Activated CD4-positive, CD25-positive, alpha-beta regulatory T cell treated with anti-CD3 and anti-CD28 coated beads, Interleukin-2, amount 50 U/mL, for 16 hours (primary cell): ENCODE measurements around the gene RTP5.

Experiments
- DNase-seq: peaks from one replicate; pipeline ENCODE4 v3.0.0-alpha.2; 2020; ENCODE audit warnings: low read depth, low spot score

The RTP5 gene

DNA sequence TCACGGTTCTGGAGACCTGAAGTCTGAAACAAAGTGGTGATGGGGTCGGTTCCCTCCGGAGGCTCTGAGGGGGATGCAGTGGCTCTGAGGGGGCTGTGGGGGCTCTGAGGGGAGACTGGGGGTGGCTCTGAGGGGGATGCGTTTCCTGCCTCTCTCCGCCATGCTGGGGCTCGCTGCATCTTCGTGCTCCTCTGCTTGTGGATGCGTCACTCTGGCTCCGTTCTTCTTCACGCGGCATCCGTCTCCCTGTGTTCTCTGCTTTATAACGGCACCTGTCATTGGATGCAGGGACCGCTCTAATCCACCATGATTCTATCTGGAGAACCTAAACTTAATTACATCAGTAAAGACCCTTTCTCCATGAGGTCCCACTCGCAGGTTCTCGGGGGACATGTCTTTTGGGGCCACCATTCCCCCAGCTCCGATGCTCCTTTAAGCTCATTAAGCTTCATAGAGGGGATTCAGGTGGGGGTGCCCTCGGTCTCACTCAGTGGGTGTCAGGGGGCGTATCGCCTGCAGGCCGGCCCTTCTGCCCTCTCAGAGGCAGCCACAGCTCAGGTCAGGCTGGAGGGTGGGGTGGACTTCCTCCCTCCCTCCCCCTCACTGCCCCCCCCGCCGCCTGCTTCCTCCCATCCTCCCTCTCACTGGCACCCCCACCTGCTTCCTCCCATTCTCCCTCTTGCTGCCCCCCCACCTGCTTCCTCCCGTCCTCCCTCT is 18.4 kb downstream of the RTP5 start:
- no peak for DNase-seq

DNA sequence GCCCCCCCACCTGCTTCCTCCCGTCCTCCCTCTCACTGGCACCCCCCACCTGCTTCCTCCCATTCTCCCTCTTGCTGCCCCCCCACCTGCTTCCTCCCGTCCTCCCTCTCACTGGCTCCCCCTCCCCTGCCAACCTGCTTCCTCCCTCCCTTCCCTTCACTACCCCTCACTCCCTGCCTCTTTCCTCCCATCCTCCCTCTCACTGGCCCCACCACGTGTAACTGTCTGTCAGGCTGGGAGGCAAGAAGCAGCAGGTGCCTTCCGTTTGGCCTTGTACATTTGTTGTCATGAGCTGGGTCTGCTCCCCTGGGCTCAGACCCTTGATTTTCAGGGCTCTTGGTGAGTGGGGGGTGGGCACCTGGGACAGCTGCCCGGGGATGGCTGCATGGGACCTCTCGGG is 19.1 kb downstream of the RTP5 start:
- DNase-seq = no peak

DNA sequence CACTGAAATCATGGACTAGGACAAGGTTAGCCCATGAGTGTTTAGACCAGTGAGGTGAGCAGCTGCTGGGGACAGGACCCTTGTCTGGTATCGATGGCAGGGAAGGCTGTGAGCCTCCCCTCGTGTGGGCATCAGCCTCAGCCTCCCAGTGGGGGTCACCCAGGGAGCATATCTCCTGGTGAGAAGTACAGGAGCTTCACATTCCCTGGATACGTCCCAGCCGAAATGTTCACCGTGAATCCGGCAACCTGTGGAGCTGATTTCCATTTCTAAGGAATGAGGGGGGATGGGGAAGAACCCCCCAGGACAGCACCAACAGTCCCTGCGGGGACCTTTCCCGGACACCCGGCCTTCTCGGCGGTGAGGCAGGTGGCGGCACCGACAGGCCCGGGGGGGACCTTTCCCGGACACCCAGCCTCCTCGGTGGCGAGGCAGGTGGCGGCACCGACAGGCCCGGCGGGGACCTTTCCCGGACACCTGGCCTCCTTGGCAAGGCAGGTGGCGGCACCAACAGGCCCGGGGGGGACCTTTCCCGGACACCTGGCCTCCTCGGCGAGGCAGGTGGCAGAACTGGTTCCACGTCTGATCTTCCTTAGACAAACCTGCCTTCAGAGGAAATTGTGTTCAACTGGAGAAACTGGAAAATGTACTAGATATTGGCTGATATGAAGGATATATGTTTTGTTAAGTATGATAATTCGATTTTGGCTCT is 21.2 kb downstream of the RTP5 start:
- no peak for DNase-seq

DNA sequence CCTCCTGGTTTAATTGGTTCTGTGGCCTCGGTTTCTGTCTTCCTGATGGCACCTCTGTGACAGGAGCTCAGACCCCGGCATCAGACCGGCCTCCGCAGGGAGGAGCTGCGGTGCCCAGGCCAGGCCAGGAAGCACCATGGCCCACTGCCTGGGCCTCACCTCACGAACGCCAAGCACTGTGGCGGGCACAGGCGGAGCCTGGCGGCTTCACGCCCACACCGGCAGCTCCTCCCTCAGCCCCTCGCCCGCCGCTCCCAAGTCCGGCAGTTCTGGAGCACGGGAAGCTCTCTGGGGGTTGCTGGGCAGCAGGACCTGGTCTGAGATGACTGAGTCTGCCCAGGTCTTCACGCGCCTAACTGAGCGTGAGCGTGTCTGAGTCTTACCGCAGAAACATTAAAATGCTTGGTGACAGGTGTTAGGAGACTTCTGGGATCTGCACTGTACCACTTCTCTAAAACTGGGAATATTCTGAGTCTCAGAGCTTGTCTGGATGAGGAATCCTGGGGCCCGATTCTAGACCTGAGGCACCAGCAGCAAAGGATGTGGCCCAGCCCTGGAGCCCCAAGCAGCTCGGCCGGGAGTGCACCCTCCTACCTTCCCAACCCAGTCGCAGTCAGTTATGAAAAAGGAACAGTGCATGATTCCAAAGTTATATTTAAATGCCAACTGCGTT is 21.9 kb downstream of the RTP5 start:
- DNase-seq = no peak

DNA sequence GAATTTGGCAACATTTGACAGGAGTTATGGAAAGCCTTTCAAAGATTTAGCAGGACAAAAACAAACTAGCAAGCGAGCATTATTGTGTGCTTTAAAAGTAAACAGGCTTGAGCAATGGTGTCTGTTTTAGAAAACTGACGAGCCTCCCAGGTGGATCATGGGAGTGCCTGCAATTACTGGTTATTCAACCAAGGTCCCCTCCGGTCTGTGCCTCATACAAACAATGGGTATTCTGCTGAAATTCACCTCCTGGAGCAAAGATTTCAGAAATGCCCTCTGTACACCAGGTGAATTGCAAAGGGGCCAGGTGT is 22.4 kb downstream of the RTP5 start:
- DNase-seq = no peak

DNA sequence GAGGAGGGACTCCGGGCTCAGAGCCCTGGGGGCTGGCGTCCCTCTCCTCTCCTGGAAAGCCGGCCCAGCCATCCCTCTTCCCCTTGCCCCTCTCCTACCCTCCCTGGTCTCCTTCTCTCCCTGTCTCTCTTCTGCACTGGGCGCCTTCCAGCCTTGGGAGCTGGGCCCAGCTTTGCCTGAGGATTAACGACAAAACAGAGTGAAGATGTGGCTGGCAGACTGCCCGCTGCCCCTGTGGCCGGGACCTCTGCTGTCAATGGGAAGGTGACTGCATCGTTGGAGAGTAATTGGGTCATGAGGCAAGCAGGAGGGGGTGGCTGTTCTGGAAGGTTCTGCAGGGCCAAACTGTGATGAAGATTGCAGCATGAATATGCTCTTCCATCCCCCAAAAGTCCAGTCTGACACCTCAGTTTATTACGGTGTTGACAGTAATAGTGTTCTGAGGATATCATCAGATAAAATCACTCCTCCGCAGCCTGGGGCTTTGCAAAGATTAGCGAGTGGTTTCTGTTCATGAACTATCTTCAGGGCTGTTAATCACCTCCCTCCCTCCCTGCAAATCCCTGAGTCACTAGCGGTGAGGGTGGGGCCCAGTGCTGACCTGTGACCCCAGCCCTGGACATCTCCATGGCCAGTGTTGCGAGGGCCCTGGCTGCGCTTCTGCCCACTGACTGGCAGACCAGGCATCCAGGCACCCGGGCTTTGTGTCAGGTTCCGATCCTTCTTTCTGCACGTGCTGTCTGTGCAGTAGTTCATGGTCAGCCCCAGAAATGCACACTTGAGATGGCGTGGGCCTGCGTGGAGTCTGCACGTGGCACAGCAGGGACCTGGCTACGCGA is 23.0 kb downstream of the RTP5 start:
- no peak for DNase-seq

DNA sequence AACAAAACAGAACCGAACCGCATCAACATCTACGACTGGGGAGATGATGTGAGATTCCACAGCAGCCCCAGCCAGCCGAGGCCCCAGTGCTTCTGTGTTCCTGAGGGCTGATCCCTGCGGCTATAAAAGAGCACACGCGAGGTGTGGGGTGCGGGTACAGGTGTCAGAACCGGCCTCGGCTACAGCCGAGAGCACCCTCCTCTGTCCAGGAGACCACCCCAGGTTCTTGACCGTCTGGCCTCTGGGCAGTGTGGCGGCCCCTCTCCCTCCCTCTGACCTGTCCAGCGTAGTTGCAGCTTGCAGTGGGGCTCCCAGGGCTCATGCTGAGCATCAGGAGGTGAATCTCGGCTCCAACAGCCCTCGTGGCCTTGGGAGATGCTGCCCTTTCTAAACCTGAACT is 23.7 kb downstream of the RTP5 start:
- DNase-seq = no peak

DNA sequence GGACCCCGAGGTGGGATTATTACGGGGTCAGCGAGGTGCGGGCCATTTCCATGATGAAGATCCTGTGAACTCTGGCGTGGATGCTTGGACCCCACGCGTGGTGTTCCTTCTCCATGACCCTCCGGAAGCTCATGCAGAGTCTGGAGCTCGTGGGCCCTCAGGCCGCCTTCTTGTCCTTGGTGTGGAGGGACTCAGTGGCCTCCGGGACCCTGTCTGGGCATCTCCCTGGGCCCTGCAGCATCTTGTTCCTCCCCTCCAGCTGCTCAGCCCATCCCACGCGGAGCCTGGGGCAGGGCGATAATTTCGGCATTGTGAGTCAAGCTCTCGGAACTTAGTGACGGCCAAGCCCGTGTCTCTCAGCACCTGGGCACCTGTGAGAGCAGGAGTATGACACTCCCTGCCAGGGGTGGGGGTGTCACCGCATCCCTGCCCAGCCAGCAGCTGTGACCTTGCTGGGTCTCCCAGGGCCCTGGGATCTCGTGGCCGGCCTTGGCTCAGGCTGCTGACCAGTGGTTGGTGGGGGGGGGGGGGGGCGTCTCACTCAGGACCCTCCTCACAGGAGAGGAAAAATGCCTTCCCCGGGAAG is 24.6 kb downstream of the RTP5 start:
- no peak for DNase-seq

DNA sequence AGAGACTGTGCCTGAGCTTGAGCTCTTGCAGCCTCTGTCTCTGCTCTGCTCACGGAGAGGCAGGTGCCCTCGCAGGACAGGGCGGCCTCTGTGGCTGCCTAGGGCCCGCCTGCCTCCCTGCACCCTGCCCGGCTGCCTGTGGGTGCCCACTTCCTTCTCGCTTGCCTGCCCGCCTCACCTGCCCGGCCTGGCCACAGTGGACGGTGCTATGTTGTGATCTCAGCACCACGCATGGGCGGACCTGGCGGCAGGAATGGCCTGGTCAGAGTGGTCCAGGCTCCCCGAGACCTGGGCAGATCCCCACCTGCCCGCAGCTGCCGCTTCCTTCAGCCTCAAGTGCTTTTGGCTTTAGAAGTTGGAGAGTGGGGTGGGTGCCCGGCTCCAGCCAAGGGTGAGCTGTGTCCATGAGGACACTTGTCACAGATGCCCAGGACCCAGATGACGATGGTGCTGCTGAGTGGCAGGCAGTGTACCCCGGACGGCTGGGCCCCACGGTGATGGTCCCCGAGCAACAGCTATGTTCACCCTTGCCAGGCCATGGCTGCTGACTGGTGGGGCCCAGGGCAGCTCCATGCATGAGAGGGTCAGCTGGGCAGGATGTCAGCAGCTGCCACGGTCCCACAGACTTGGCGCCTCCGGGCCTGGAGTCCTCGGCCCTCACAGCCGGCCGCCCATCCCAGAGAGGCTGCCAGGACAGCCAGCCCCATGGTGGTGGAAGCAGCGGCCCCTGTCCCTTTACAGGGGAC is 25.3 kb downstream of the RTP5 start:
- no peak for DNase-seq

DNA sequence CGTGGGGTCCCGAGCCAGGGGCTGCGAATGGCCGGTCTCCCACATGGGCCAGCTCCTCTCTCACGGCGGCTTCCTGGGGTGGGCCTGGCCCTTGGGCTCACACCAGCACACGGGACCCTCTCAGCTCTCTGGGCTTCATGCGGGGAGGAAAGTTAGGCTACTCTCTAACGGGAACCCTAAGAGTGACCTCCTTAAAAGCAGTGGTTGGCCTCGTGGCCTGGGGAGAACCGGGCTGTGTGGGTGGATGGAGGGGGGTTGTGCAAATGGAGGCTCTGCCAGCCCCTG is 25.8 kb downstream of the RTP5 start:
- DNase-seq = no peak

DNA sequence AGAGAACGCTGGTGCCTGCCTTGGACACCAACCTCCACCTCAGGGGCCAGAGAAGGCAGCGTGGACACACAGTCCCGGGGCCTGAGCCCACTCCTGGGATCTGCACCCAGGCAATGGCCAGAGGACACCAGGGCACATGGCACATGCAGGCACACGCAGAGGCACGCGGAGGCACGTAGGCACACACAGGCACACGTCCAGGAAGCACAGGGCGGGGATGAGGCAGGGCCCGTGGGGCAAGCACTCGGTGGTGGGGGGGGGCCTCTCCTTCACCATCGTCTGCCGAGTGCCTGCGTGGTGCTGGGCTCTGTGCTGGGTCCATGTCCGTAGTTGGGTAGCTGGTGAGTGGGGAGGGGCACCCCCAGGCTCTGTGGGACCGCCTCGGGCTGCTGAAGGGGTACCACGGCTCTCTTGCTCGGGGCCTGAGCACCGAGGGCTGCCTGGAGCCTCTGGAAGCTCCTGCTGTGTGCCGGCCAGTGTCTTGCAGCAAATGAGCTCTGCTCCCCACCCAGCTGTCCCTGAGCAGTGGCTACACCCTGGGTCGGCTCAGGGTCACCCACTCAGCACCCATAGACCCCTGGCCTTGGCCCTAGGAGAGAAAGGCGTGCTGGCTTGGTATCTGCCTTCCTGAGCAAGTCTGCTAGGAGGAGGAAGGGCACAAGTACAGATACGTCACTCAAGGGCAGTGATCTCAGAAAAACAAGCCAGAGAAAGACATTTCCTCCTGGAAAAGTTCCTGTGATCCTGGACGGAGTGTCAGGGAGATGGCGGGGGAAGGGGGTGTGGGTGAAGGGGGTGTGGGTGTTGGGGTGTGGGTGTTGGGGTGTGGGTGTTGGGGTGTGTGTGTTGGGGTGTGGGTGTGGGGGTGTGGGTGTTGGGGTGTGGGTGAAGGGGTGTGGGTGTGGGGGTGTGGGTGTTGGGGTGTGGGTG is 26.4 kb downstream of the RTP5 start:
- no peak for DNase-seq

DNA sequence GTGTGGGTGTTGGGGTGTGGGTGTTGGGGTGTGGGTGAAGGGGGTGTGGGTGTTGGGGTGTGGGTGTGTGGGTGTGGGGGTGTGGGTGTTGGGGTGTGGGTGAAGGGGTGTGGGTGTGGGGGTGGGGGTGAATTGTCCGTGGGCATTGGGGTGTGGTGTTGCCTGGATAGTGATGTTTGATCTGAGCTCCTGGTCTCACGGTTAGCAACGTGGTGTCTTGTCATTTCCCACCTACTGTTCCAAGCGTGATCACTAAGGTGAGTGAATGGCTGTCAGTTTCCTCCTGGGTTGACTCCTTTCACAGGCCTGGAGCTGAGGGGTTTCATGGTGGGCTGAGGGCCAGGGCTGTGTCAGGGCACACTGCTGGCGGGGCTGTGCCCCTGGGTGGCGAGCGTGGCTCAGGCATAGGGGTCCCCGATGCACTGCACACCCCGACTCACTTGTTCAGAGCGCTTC is 27.2 kb downstream of the RTP5 start:
- no peak for DNase-seq

DNA sequence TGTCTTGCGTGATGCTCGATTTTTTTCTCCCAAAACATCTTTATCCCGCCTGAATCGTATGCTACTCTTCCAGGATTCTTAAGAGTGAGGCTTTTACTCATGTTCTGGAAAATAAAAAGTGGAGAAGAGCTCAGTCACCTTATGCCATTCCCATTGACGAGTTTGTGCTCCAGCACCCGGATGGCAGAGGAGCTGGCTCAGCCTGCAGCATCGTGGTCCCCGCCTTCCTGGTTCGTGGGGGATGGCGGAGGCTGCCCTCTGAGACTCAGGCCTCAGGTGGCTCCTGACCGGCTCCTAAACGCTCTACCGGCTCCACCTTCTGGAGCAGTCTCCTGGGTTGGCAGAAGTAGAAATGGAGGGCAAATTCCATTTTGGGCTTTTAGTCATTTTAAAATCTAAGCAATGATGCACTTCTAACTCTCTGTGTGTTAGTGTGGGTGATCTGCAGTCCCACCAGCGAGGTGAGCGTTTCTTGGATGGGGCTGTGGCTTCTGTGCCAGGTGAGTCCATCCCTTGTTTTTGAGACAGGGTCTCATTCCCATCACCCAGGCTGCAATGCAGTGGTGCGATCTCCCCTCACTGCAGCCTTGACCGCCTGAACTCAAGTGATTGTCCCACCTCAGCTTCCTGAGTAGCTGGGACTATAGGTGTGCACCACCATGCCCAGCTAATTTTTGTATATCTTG is 27.8 kb downstream of the RTP5 start:
- no peak for DNase-seq

DNA sequence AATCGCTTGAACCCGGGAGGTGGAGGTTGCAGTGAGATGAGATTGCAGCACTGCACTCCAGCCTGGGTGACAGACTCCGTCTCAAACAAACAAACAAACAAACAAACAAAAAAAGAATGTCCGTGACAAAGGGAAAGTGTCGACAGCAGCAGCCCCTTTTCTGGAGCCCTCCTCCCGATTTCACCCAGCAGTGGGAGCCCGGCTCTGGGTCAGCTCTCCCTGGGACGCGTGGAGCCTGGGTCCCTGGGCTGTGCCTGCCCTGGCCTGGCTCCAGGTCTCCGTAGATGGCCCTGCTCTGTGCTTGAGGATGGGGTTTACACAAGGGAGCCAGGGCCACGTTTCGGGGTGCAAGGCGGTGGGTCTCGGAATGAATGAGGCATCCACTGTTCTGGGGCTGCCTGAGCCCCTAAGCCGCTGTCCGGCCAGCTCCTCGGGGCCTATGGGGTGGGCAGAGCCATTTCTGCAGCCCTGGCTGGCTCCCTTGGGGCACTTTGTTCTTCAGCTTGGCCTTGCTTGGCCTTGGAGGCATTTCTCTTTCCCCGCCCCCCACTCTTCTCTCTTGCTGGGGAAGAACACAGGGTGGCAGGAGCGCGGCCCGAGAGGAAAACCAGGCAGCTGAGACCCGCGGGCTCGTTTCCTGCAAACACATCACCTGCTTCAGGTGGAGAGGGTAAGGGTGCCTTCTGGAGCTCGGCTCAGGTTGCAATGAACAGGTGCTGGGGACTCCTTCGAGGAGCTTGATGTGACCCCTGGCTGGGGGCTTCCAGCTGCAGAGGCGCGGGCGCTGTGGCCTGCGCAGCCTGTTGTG is 29.1 kb downstream of the RTP5 start:
- no peak for DNase-seq

DNA sequence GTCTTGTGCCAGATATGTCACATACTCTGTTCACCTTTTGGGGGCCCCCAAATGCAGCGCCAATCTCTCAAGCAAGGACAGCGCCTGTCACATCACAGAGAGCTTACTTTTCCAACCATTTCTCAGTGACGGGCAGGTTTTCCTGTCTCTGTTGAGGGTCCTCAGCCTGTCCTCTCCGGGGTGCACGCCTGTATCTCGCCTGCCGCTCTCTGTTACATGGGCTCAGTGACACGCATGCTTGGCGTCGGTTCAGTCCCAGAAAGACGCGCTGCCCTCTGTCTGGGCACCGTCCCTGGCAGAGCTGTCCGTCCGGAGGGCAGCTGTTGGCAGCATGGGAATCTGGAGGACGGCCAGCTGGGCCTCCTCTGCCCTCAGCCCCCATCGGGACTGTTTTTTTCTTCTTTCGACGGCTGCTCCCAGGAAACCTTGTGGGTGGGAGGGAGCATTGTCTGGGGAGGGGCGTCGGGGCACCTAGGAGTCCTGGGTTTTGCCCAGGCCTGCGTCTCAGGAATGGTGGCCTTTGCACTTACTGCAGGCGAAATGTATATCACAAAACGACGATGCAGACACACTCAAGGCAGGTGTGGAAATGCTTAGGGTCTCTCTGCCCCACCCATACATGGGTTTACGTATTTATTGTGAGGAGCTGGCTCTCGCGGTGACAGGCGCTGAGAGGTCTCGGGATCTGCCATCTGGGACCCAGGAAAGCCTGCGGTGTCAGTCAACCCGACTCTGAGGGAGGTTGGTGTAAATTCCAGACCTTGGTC is 30.9 kb downstream of the RTP5 start:
- no peak for DNase-seq

DNA sequence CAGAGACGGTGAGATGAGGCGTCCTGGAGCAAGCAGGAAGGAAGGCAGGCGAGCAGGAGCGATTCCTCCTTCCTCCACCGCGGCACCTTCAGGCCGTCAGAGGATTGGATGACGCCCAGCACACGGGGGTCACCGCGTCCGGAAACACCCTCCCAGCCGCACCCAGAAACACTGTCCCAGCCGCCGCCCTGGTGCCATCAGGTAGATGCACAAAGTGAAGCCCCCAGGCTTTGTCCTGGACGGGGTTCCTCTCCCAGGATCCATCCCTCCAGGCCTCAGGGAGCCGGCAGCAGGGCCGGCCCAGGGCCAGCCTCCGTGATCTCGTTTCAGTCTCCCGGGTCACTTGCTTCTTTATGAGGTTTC is 31.5 kb downstream of the RTP5 start:
- DNase-seq = no peak

DNA sequence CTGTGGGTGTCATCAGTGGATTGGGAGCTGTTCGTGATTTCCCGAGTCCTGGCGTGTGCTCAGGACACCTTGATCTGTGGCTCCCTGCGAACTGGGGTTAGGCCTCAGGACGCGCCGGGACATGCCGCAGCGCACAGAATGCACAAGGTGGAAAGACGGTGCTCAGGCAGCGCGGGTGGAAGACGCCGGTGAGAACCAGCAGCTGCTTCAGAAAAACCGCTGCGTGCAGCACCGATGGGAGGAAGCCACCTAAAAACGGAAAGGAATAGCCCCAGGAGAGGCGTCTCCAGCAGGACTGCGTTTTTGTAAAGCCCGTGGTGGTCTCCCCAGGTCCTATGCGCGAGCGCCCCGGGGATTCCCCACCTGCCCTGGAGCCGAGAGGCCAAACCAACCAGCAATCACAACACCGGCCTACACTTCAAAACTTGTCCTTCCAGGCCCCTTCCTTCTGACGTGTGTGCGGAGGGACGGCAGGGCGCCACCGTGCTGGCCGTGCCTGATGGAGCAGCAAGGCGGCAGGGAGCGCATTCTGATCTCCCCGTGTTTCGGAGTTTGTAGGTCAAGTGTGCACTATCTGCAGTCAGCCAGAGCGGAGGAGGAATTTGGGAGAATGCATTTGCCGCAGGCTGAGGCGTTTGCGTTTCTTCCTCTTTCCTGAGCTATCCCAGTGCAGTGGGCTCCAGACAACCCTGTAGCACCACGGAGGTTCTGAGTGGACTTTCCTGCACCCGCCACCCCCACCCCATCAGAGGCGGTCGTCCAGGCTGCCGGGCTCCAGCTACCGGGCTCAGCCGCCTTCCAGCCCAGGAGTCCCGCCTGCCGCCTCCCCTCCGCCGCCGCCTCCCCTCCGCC is 32.2 kb downstream of the RTP5 start:
- no peak for DNase-seq
